ENCODE measurements around the gene DPH2.

- TF ChIP-seq NRF1 (IDR thresholded peaks at IDR 0.05; ENCODE audit: low read depth, low read length) (no peak), SP1 (IDR thresholded peaks at IDR 0.05; ENCODE audit: low read depth, low read length) (no peak)
Measured at GRCh38 chr1:43937179-43937865, 32.5 kb upstream of the DPH2 start.

All from H1 (cell line).